ENCODE measurements around the gene PSEN2. TPM values are rescaled to one million over a fixed set of nuclear protein-coding genes. Genes with fewer than 3 reads are reported as not detected.

Gene PSEN2
- total RNA-seq, 1 experiment from 2014 or later = 21.8 TPM

DNA sequence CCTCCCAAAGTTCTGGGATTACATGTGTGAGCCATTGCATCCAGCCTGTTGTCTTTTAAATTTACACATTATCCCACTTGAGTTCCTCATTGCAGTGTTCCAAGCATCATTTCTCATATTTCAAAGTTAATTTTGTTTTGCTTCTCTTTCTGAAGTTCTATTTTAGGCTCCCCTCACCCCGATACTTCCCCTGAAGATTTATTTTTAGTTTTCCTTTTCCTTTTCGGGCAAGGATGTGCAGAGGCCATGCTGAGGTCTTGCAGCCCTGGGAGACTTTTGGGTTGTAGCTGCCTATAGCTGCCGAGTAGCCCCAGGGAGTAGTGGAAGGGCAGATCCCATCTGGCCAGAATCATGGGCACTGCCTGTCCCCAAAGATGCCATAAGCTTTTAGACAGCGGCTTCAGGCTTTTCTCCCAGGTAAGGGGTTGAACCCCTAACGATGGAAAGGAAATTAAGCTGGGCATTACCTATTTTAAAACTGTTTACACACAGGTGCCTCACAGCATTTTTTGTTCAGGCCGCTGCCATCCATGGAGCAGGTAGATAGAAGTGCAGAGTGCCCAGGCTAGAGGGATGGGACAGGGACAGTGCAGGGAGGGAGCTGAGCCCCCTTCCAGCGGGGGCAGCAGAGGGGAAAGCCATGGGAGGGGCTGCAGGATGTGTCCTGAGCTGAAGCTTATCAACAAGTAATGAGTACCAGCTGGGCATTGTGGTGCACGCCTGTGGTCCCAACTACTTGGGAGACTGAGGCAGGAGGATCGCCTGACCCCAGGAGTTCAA lies 15.9 kb downstream of the PSEN2 start:
- DNase-seq (ENCODE audit: low read depth) = no peak

DNA sequence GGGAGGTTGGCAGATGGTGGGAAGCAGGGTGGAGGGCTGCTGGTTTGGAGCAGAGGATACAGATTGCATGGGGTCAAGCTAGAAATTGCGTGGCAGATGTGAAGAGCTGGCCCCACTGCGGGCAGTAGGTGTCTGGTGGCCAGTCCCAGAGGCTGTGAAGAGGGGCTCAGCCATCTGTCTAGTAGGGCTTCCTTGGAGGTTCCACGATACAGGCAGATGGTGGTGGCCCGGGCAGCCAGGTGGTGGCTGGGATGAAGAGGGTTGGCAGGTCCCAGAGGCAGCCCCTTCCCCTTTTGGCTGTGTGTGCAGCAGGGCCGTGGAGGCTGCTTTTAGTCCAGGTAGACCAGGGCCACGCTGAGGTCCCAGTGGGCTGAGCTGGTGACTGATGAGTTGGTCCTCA lies 16.6 kb downstream of the PSEN2 start:
- no peak for DNase-seq (ENCODE audit: low read depth)

DNA sequence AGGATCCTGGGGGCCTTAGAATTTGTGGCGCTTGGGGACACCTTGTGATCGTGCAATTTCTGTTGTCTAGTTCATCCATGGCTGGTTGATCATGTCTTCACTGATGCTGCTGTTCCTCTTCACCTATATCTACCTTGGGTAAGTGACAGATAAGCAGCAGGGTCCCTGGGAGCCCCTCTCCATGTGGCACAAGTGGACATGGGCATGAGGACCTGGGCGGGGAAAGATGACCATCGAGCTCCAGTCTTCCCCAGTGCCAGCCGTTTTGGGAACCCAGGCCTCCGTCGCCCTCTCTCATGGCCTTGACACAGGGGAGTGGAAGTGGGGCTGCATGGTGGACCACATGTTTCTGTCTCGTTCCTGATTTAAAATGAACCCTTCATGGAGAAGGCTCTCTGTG lies 17.6 kb downstream of the PSEN2 start:
- DNase-seq (ENCODE audit: low read depth) = no peak

DNA sequence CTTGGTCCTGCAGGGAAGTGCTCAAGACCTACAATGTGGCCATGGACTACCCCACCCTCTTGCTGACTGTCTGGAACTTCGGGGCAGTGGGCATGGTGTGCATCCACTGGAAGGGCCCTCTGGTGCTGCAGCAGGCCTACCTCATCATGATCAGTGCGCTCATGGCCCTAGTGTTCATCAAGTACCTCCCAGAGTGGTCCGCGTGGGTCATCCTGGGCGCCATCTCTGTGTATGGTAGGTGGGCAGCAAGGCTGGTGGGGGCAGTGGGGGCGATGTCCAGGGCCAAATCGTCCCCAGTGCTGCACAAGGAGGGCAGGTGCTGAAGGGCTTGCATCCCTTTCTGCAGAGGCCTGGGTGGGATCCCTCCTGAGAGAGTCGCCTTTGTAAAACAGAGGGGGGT lies 18.4 kb downstream of the PSEN2 start:
- no peak for DNase-seq (ENCODE audit: low read depth)

DNA sequence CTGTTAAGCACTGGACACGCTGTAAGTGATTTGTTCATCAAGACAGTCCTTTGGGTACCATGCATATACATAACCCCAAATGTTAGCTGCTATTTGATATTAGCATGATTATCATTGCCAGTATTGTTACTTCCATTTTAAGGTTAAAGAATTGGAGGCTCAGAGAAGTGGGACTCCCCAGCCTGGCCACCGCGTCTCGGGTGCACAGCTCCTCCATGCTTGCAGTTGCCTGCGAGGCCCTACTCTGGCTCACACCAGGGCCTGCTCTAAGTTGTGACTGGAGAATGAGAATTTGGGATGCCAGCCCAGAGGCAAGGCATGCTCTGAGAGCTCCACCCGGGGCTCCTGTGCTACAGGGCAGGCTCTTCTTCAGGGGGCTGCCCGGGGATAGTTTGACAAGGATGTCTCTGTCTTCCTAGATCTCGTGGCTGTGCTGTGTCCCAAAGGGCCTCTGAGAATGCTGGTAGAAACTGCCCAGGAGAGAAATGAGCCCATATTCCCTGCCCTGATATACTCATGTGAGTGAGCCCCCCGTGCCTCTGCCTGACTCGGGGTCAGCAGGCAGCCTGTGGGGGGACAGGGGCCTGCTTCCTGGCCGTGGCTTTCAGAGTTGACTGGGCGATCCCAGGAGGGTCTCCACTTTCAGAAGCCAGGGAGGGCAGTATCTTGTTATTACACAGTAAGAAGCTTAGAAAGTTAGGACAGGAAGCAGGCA lies 19.4 kb downstream of the PSEN2 start:
- DNase-seq (ENCODE audit: low read depth) = no peak

DNA sequence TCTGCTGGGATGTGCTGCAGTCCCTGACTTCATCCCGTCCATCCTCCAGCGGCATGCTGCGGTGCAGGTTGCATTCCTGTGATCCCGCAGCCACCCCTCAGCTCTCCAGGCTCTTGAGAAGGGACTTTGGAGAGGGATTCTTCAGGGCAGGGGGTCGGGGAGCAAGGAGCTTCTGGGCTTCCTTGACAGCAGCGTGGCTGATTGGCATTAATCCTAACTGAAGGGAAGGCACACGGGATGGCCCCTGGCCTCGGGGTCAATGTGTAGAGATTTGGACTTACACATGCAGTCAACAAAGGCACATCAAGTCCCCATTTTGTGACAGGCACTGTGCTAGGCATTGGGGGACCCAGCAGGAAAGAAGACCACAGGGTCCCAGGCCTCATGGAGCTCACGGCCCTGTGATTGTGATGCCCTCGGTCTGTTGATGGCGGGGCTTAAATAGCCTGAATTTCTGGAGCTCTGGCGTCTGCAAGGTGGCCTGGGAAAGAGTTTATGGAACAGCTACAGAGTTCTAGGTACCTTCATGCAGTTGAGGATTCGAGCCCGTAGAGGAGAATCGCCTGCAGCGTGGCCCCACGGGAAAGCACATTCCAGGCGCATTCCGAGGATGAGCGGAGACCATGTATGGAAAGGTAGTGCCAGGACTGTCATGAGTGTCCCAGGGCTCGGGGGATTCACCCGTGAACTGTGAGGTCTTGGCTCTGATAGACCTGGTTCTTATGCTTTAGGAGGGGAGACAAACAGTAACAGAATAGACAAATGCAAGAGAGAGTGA lies 20.1 kb downstream of the PSEN2 start:
- DNase-seq (ENCODE audit: low read depth) = no peak

DNA sequence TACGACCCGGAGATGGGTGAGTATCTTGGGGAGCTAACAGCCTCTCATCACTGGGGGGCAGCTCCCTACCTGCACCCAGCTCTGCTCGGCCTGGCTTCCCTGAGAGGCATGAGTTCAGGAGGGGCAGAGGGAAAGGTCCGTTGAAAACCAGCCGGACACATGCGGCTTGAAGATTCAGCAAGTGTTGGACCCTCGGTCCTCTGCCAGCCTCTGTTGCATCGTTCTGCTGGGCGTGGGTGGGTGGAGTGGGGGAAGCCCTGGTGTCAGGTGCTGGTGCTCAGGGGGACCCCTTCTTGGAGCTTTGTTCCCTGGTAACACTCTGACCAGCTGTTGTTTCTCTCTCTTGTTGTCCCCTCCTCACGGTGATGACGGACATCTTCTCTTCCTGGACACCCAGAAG lies 20.9 kb downstream of the PSEN2 start:
- DNase-seq (ENCODE audit: low read depth) = no peak

DNA sequence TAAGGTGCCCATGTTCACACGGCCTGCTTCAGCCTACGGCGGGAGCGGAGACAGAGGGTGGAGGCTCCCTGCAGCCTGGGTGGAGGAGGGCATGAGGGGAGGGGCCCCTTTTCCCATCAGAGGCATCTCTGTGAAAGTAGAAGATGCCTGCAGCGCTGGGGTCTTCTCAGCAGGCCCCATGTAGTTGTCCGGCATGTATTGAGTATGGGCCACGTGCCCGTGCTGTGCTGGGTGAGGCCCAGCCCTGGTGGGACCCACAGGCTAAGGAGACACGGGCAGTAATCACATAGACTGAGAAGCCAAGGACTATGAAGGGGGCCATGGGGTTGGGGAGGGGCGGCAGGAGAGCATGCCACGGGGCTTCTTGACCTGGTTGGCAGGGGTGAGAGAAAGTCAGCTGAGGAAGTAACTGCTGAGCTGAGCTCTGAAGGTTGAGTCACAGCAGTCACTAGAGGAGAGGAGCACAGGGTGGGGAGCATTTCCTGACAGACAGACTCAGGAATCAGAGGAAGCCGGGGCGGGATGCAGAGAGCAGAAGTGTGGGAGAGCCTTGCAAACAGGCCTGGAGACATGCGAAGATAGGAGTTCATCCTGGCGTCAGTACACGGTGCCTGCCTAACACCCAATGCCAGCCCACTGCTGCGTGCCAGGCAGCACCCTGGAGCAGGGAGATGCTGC lies 21.6 kb downstream of the PSEN2 start:
- peak; percentile 23 for DNase-seq (ENCODE audit: low read depth)

DNA sequence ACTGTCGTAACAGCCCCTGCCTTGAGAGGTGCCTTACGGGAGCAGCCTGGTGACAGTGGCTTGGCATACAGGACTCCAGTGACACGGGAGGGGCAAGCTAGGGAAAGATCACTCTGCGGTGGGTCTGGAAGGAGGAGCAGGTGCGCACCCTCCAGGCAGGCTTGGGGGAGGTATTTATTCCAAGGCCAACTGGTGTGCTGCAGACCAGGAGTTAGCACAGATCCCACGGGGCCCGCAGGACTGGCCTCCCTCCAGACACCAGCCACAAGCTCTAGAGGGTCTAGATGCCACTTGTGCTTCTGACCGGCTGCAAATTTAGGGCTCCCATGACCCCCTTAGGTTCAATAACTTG lies 22.1 kb downstream of the PSEN2 start:
- no peak for DNase-seq (ENCODE audit: low read depth)

DNA sequence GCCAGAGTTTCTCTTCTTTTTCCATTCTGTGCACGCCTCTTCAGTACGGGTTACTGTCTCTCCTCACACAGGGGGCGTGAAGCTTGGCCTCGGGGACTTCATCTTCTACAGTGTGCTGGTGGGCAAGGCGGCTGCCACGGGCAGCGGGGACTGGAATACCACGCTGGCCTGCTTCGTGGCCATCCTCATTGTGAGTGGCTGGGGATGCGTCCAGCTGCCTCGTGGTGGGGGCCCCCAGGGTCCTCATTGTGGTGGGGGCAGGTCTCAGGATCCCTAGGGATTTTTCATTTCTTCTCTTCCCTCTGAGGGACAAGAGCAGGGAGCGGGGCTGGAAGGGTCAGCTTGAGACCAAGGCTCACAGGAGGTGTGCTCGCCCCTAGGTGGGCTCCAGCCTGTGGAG lies 23.5 kb downstream of the PSEN2 start:
- DNase-seq (ENCODE audit: low read depth) = no peak

DNA sequence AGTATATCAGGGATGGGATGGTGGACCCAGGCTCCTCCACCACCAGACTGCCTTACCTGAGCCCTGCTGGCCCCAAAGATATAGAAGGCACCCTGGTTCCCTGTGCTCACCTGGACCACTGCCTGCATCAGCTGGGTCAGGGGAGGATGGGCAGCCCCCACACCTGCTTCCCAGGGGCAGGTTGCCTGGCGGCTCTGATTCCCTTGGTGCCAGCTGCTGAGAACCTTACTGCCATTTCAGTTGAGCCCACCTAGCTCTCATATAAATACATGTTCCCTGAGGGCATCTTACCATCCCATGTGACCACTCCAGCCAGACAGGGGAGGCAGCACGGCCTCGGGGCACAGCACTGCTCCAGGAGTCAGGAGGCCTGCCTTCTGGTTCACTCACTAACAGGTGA lies 24.4 kb downstream of the PSEN2 start:
- no peak for DNase-seq (ENCODE audit: low read depth)

DNA sequence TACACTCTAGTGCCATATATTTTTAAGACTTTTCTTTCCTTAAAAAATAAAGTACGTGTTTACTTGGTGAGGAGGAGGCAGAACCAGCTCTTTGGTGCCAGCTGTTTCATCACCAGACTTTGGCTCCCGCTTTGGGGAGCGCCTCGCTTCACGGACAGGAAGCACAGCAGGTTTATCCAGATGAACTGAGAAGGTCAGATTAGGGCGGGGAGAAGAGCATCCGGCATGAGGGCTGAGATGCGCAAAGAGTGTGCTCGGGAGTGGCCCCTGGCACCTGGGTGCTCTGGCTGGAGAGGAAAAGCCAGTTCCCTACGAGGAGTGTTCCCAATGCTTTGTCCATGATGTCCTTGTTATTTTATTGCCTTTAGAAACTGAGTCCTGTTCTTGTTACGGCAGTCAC lies 25.2 kb downstream of the PSEN2 start:
- no peak for DNase-seq (ENCODE audit: low read depth)

DNA sequence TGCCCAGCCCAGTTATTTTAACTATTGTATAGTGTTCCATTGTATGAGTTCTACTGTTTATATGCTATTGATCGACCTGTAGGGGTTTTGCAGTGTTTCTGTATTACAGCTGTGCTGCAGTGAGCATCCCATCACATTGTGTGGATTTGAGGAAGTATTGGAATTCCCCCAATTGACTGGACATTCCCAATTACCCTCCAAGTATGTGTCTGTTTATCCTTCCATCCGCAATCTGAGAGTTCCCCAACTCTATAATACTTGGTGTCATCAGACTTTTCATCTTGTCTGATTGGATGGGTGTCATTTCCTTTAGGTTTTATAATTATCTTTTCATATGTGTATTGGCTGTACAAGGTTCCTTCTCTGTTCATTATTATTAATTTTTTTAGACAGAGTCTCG lies 27.8 kb downstream of the PSEN2 start:
- no peak for DNase-seq (ENCODE audit: low read depth)

DNA sequence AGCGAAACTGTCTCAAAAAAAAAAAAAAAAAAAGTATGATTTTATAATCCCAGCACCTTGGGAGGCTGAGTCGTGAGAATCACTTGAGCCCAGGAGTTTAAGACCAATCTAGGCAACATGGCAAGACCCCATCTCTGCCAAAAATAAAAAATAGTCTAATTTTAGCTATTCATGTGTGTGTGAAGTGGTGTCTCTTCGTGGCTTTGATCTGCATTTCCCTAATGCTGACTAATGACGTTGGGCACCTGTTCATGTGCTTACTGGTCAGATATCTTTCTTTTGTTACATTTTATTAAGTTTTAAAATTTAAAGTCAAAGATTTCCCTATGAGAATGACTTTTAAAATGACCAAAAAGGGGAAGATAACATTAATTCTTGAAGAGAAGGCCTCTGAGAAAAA lies 31.0 kb downstream of the PSEN2 start:
- DNase-seq (ENCODE audit: low read depth) = no peak

DNA sequence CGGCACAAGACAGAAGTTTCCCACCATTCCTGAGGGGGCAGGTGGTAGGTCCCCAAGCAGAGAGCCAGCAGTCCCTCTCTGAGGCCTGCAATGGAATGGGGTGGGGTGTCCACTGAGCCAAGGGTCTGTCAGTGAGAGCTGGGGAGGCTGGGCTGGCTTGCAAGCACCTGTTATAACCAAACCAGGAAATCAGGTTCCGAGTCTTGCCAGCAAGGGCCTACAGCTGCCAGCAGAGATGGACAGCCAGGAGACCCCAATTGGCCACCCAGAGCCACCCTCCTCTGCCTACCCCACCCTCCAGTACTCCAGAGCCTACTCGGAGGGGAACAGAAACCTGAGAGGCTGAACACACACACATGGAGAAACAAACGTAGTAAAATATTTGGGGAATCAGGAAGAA lies 32.2 kb downstream of the PSEN2 start:
- no peak for DNase-seq (ENCODE audit: low read depth)

DNA sequence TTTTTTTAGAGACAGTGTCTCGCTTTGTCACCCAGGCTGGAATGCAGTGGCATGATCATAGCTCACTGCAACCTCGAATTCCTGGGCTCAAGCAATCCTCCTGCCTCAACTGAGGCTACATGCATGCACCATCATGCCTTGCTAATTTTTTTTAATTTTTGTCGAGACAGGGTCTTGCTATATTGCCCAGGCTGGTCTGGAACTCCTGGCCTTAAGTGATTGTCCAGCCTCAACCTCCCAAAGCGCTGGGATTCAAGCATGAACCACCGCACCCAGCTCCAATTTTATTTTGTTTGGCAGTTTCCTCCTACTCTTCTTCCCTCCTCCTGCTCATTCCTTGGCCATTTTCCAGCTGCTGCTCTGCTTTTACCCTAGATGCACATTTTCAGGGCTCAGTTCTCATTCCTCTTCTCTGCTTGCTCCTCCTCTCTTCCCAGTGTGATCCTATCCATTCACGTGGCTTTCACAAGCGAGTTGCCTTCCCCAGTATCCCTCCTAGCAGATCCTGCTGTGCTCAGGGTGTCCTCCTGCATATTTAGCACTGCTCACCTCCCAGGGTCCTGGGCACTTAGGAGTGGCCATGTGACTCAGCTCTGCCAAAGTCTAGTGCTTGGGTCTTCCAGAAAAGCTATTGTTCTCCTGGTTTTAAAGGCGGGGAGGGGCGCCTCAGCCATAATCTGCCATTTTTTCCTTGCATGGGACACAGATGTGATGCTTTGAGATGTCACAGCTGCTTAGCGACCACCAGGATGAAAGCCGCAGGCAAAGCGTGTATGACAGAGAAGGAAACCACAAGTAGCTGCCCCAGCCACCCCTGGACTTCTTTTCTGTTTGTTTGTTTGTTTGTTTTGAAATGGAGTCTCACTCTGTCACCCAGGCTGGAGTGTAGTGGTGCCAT lies 33.7 kb downstream of the PSEN2 start:
- peak; percentile 46 for DNase-seq (ENCODE audit: low read depth)

DNA sequence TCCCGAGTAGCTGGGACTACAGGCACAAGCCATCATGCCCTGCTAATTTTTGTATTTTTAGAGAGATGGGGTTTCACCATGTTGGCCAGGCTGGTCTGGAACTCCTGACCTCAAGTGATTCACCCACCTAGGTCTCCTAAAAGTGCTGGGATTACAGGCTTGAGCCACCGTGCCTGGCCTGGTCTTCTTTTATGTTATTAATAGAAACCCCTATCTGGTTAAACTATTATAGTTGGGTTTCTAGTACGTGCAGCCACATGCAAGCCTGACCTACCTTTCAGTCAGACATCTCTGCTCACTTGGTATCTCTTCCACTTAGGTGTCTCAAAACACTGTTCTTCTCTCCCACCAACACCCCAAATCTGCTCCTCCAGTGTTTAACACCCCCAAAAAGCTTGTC lies 34.4 kb downstream of the PSEN2 start:
- DNase-seq (ENCODE audit: low read depth) = no peak

DNA sequence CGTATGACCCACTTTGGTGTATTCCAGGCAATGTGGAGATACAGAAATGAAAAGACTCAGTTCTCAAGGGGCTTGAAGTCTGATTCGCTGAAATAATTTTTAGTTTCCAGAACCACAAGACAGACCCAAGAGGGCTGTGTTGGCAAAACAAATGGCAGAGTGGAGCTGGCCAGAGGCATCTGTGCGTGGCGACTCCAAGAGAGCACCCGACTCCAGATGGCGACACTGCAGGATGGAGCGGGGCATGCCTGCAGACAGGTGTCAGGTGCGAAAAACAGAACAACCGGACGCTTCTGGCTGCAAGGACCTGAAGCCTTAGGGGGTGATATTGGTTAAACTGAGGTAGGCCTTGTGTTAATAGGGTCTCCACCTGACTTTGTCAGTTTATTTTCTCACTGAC lies 38.0 kb downstream of the PSEN2 start:
- DNase-seq (ENCODE audit: low read depth) = no peak

DNA sequence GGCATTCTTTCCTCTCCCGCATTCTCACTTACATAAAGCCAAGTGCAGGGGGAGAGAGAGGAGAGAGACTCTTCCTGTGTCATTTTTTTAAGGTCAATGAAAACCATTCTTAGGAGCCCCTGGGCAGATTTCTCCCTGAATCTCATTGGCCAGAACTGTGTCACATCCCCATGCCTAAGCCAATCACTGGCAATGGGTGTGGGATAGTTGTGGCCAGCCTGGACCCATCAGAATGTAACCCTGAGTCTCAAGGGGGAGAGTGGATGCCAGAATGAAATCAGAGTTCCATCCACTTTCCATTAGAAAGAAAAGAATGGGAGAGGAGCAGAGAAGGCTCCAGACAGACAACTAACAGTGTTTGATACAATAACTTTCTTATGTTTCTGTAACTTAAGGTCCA lies 38.5 kb downstream of the PSEN2 start:
- DNase-seq (ENCODE audit: low read depth) = no peak

DNA sequence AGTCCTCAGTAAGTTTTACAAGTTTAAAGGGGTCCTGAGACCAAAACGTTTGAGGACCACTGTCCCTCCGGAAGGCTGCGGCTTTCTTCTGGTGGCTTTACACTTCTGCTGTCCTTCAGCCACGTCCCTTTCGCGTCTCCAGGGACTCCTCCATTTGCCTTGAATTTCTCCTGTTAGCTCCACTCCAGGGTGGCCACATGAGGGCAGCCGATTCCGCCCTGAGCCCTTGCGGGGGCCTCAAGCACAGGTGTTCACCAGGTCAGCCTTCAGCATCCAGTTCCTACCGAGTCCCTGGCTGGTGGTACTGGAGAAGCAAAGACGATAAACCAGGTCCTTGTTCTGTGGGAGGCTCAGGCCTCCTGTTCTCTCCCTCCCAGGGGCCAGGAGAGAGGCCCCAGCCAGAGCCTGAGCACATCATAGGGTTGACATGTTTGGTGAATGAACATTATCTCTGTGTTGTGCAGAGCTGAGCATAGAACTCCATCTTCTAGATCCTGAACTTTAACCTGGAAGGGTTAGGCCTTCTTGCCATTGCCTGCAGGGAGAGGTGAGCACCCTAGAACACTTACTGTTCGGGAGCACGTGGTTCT lies 42.3 kb downstream of the PSEN2 start:
- DNase-seq (ENCODE audit: low read depth) = peak; percentile 63

DNA sequence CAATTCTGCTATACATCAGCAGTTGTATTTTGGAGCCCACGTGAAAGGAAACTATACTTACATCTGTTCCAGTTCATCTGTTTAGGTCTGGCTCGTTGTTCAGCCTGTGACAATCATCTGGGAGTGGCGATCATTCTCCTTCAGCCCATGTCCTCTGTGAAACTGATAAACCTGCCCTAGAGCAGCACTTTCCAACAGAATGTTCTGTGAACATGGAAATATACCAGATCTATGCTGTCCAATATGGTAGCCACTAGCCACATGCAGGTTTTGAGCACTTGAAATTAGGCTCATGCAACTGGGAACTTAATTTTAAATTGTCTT lies 45.2 kb downstream of the PSEN2 start:
- DNase-seq (ENCODE audit: low read depth) = no peak
